GM23248 (cell line): ENCODE data around the gene LRMDA.

ENCODE experiments used
- EZH2 ChIP-seq: fragments of 200-600 bp; sonication (generic); IDR thresholded peaks from 2 replicates; pipeline ENCODE4 v1.6.1; 2018; ENCODE audit warnings: antibody characterized with exemption, mild to moderate bottlenecking; ENCODE audit not compliant: insufficient read depth, poor library complexity, severe bottlenecking
- EZH2phosphoT487 ChIP-seq: fragments of 200-600 bp; sonication (generic); IDR thresholded peaks from 2 replicates; pipeline ENCODE4 v1.6.1; 2018; ENCODE audit warnings: antibody characterized with exemption, moderate library complexity, mild to moderate bottlenecking, low read depth; ENCODE audit not compliant: insufficient read depth

- no peak for TF ChIP-seq EZH2
- no peak for TF ChIP-seq EZH2phosphoT487
Observed at GRCh38 chr10:76542307-76542930, 1111.0 kb downstream of the LRMDA start.
